Neural cell (in vitro differentiated cells): ENCODE results near the gene CDK1.

ENCODE experiments used
- CTCF ChIP-seq: fragments of 450-650 bp; IDR thresholded peaks from 2 replicates; pipeline ENCODE4 v1.5.1; 2014; ENCODE audit warnings: antibody characterized with exemption, mild to moderate bottlenecking, moderate library complexity; ENCODE audit not compliant: poor library complexity, severe bottlenecking
- POLR2AphosphoS5 ChIP-seq: IDR thresholded peaks from 2 replicates; pipeline ENCODE4 v1.6.1; 2012
- REST ChIP-seq: IDR thresholded peaks from 2 replicates; pipeline ENCODE4 v1.6.1; 2012; ENCODE audit warnings: borderline replicate concordance
- SMC3 ChIP-seq: fragments of 450-650 bp; conservative IDR thresholded peaks from 2 replicates; pipeline ENCODE4 v1.6.1; 2014; ENCODE audit warnings: antibody characterized with exemption, mild to moderate bottlenecking, moderate library complexity; ENCODE audit not compliant: poor library complexity
- TAF1 ChIP-seq: IDR thresholded peaks from 2 replicates; pipeline ENCODE4 v1.6.1; 2012; ENCODE audit warnings: low read depth

GRCh38 chr10:60739558-60739957 is 38.7 kb upstream of the CDK1 start:
- TF ChIP-seq REST (no peak), CTCF (no peak), SMC3 (no peak), TAF1 (no peak), POLR2AphosphoS5 (no peak)
